Measurements from ENCODE around the gene SFRP2.
A peak's percentile ranks its signal among the peaks of the same experiment; 100 is the strongest.

Gene SFRP2

GRCh38 chr4:153763404-153763803 is 25.5 kb downstream of the SFRP2 start:
- no peak overlapping the region for H3K27ac ChIP-seq (replicated peaks)
- TF ChIP-seq POLR2AphosphoS5 (IDR thresholded peaks at IDR 0.05; ENCODE audit: low read depth) (no peak), CTCF (IDR thresholded peaks at IDR 0.05; ENCODE audit: insufficient read depth, low read length) (no peak), SPI1 (IDR thresholded peaks at IDR 0.05; ENCODE audit: borderline replicate concordance, low read depth) (no peak), GABPA (IDR thresholded peaks at IDR 0.05; ENCODE audit: low read depth) (no peak), REST (IDR thresholded peaks at IDR 0.05; ENCODE audit: insufficient replicate concordance, low read depth) (no peak)
- no peak for DNase-seq (ENCODE audit: low read depth in 1 of 2, low spot score in 1 of 2)
- peaks cover 13% of the 10 kb centered on the region for H3K27me3 ChIP-seq (ENCODE audit: insufficient read depth, poor library complexity, severe bottlenecking)
- no peak overlapping the region for H3K4me3 ChIP-seq (replicated peaks; ENCODE audit: insufficient read depth, low read length)

- no peak for DNase-seq (ENCODE audit: low read depth in 1 of 2, low spot score in 1 of 2)
- Histone ChIP-seq H3K27ac (replicated peaks) (no peak within 1 kb of the TSS), H3K4me3 (replicated peaks; ENCODE audit: insufficient read depth, low read length) (peak within 1 kb of the TSS; percentile 37), H3K27me3 (ENCODE audit: insufficient read depth, poor library complexity, severe bottlenecking) (peaks cover 13% of the 10 kb centered on the region)
- TF ChIP-seq CTCF (IDR thresholded peaks at IDR 0.05; ENCODE audit: insufficient read depth, low read length) = no peak
- TF ChIP-seq GABPA (IDR thresholded peaks at IDR 0.05; ENCODE audit: low read depth) = no peak
- TF ChIP-seq REST (IDR thresholded peaks at IDR 0.05; ENCODE audit: insufficient replicate concordance, low read depth) = no peak
- TF ChIP-seq SPI1 (IDR thresholded peaks at IDR 0.05; ENCODE audit: borderline replicate concordance, low read depth) = no peak
- TF ChIP-seq POLR2AphosphoS5 (IDR thresholded peaks at IDR 0.05; ENCODE audit: low read depth) = no peak
These were observed 29.2 kb downstream of the SFRP2 start, which contains the start of gene RNF175 for GRCh38 chr4:153759407-153760316. Gene RNF175 (minus strand): TSS chr4:153760024. CDS start chr4:153759862, 162 bp downstream.

GRCh38 chr4:153758688-153759406 is 30.0 kb downstream of the SFRP2 start:
- no peak for DNase-seq (ENCODE audit: low read depth in 1 of 2, low spot score in 1 of 2)
- peaks cover 13% of the 10 kb centered on the region for H3K27me3 ChIP-seq (ENCODE audit: insufficient read depth, poor library complexity, severe bottlenecking)
- TF ChIP-seq POLR2AphosphoS5 (IDR thresholded peaks at IDR 0.05; ENCODE audit: low read depth) (no peak), SPI1 (IDR thresholded peaks at IDR 0.05; ENCODE audit: borderline replicate concordance, low read depth) (no peak), CTCF (IDR thresholded peaks at IDR 0.05; ENCODE audit: insufficient read depth, low read length) (no peak), GABPA (IDR thresholded peaks at IDR 0.05; ENCODE audit: low read depth) (no peak), REST (IDR thresholded peaks at IDR 0.05; ENCODE audit: insufficient replicate concordance, low read depth) (no peak)
- H3K4me3 ChIP-seq (replicated peaks; ENCODE audit: insufficient read depth, low read length) = no peak overlapping the region
- H3K27ac ChIP-seq (replicated peaks) = no peak overlapping the region
